ENCODE data around the gene NAV1. TPM values are rescaled to one million over a fixed set of nuclear protein-coding genes. Genes with fewer than 3 reads are reported as not detected.
A peak's percentile ranks its signal among the peaks of the same experiment; 100 is the strongest.

The NAV1 gene
- total and polyA plus RNA-seq, 9 of the 15 experiments (the other 6 are each of a cell fraction or from before 2014, with no cell fraction given) = 0.91 to 16.8 (median 3.2) TPM

GRCh38 chr1:201566933-201567801, 28.2 kb downstream of the NAV1 start (continued):
- no peak for TF ChIP-seq CHD2 (IDR thresholded peaks at IDR 0.05; ENCODE audit: low read depth, low read length)
- peak; percentile 95 for TF ChIP-seq ETV5 (CRISPR knock-in tag; IDR thresholded peaks at IDR 0.05; ENCODE audit: low read depth)
- no peak for TF ChIP-seq MIER1 (IDR thresholded peaks at IDR 0.05; ENCODE audit: low read depth)
- no peak for TF ChIP-seq ZNF280A (IDR thresholded peaks at IDR 0.05; ENCODE audit: low read depth, partially characterized antibody)
- no peak for TF ChIP-seq HNRNPUL1 (IDR thresholded peaks at IDR 0.05; ENCODE audit: low read length)
- TF ChIP-seq ZNF436 (CRISPR knock-in tag; IDR thresholded peaks at IDR 0.05) = no peak
- peak; percentile 73; the same call in 1 of the 2 replicates for TF ChIP-seq ZNF41 (CRISPR knock-in tag; conservative IDR thresholded peaks at IDR 0.05)
- peak; percentile 78 for TF ChIP-seq RBFOX2 (IDR thresholded peaks at IDR 0.05; ENCODE audit: low read depth, low read length)
- TF ChIP-seq ZNF395 (CRISPR knock-in tag; IDR thresholded peaks at IDR 0.05) = peak; percentile 80; the same call in 1 of the 2 replicates
- TF ChIP-seq TRIM28 (IDR thresholded peaks at IDR 0.05) = peak; percentile 66; the same call in 1 of the 2 replicates
- no peak for TF ChIP-seq ZBTB49 (CRISPR knock-in tag; IDR thresholded peaks at IDR 0.05; ENCODE audit: borderline replicate concordance)
- no peak for TF ChIP-seq RUNX1 (IDR thresholded peaks at IDR 0.05; ENCODE audit: low read depth)
- TF ChIP-seq TBL1XR1 (IDR thresholded peaks at IDR 0.05; ENCODE audit: low read length in 2 of 2) = peak; percentile 59 to 96; a peak in 2 of 4 replicates
- no peak for TF ChIP-seq GTF2B (IDR thresholded peaks at IDR 0.05; ENCODE audit: extremely low read depth, insufficient read length)
- peak; percentile 81 for TF ChIP-seq TAL1 (IDR thresholded peaks at IDR 0.05)
- peak in 1 of 2 experiments; percentile 89; a peak in 2 of 4 replicates for TF ChIP-seq HDAC1 (IDR thresholded peaks at IDR 0.05)
- 0 out of 2 replicates have a peak, but pooled peaks have one; percentile 30 for TF ChIP-seq CHAMP1 (IDR thresholded peaks at IDR 0.05)
- no peak for TF ChIP-seq ZNF143 (CRISPR knock-in tag; IDR thresholded peaks at IDR 0.05)

Data from K562 (cell line).